ENCODE results near the gene NFIA. TPM values are rescaled to one million over a fixed set of nuclear protein-coding genes. Genes with fewer than 3 reads are reported as not detected.

NFIA gene
- total RNA-seq, 1 experiment from 2014 or later = 12.7 TPM

GRCh38 chr1:61270761-61271411 lies 188.5 kb downstream of the NFIA start:
- DNase-seq (no peak), ATAC-seq (no peak)
- Histone ChIP-seq H3K79me2 (ENCODE audit: low read length) (no peaks in the 10 kb centered on the region), H3K27ac (ENCODE audit: low read length) (no peak overlapping the region), H3F3A (ENCODE audit: low read length, unreplicated experiment) (no peaks in the 10 kb centered on the region), H3K9ac (ENCODE audit: low read length) (no peak overlapping the region), H2AFZ (ENCODE audit: low read length) (no peak overlapping the region), H3K9me2 (replicated peaks; ENCODE audit: low read length) (no peaks in the 10 kb centered on the region), H3K27me3 (ENCODE audit: low read length) (no peaks in the 10 kb centered on the region), H4K20me1 (ENCODE audit: low read length) (no peaks in the 10 kb centered on the region), H3K4me1 (ENCODE audit: insufficient read depth, low read length) (0 out of 2 replicates have a peak, but pooled peaks cover 3% of the 10 kb centered on the region), H3K36me3 (ENCODE audit: low read depth, low read length) (no peaks in the 10 kb centered on the region), H3K9me3 (ENCODE audit: low read length) (no peaks in the 10 kb centered on the region), H3K4me3 (ENCODE audit: low read length) (no peak overlapping the region), H3K4me2 (ENCODE audit: low read length) (no peak overlapping the region)
- no peak for TF ChIP-seq EZH2 (IDR thresholded peaks at IDR 0.05; ENCODE audit: low read length, unreplicated experiment)
- no peak for TF ChIP-seq EZH2phosphoT487 (IDR thresholded peaks at IDR 0.05; ENCODE audit: borderline replicate concordance, low read length)
- TF ChIP-seq CTCF (conservative IDR thresholded peaks at IDR 0.05; ENCODE audit: low read depth, low read length) = no peak
- POLR2A ChIA-PET (ENCODE audit: unreplicated experiment) = no interaction called here
- CTCF ChIA-PET = no interaction called here
- BruUV-seq (replicated peaks) = no TSS peak
- intact Hi-C loops (cut with micrococcal nuclease) = no loop called here

GRCh38 chr1:61271412-61271789 lies 189.0 kb downstream of the NFIA start:
- Histone ChIP-seq H3K27ac (ENCODE audit: low read length) (no peak overlapping the region), H2AFZ (ENCODE audit: low read length) (no peak overlapping the region), H4K20me1 (ENCODE audit: low read length) (no peaks in the 10 kb centered on the region), H3K27me3 (ENCODE audit: low read length) (no peaks in the 10 kb centered on the region), H3K36me3 (ENCODE audit: low read depth, low read length) (no peaks in the 10 kb centered on the region), H3K9me2 (replicated peaks; ENCODE audit: low read length) (no peaks in the 10 kb centered on the region), H3F3A (ENCODE audit: low read length, unreplicated experiment) (no peaks in the 10 kb centered on the region), H3K4me2 (ENCODE audit: low read length) (no peak overlapping the region), H3K9me3 (ENCODE audit: low read length) (no peaks in the 10 kb centered on the region), H3K79me2 (ENCODE audit: low read length) (no peaks in the 10 kb centered on the region), H3K4me3 (ENCODE audit: low read length) (no peak overlapping the region), H3K9ac (ENCODE audit: low read length) (no peak overlapping the region), H3K4me1 (ENCODE audit: insufficient read depth, low read length) (0 out of 2 replicates have a peak, but pooled peaks cover 3% of the 10 kb centered on the region)
- intact Hi-C loops (cut with micrococcal nuclease) = no loop called here
- no peak for ATAC-seq
- DNase-seq = no peak
- TF ChIP-seq EZH2phosphoT487 (IDR thresholded peaks at IDR 0.05; ENCODE audit: borderline replicate concordance, low read length) (no peak), EZH2 (IDR thresholded peaks at IDR 0.05; ENCODE audit: low read length, unreplicated experiment) (no peak), CTCF (conservative IDR thresholded peaks at IDR 0.05; ENCODE audit: low read depth, low read length) (no peak)
- BruUV-seq (replicated peaks) = no TSS peak
- ChIA-PET POLR2A (ENCODE audit: unreplicated experiment) (interaction anchor here (0.5 kb wide), 1 partner anchor 193 kb away, joined by 3 read pairs; no protein-coding TSS in a partner anchor), CTCF (no interaction called here)

GRCh38 chr1:61273167-61273705 lies 190.9 kb downstream of the NFIA start:
- H3K36me3 ChIP-seq (ENCODE audit: low read depth, low read length) = no peaks in the 10 kb centered on the region
- no TSS peak for BruUV-seq (replicated peaks)
- DNase-seq (no peak), ATAC-seq (no peak)
- intact Hi-C loops (cut with micrococcal nuclease) = no loop called here
- H3K4me3 ChIP-seq (ENCODE audit: low read length) = no peak overlapping the region
- H3K4me2 ChIP-seq (ENCODE audit: low read length) = no peak overlapping the region
- POLR2A ChIA-PET (ENCODE audit: unreplicated experiment) = no interaction called here
- H4K20me1 ChIP-seq (ENCODE audit: low read length) = no peaks in the 10 kb centered on the region
- no peak overlapping the region for H3K9ac ChIP-seq (ENCODE audit: low read length)
- H3K4me1 ChIP-seq (ENCODE audit: insufficient read depth, low read length) = no peaks in the 10 kb centered on the region
- CTCF ChIA-PET = no interaction called here
- no peaks in the 10 kb centered on the region for H3F3A ChIP-seq (ENCODE audit: low read length, unreplicated experiment)
- no peak overlapping the region for H2AFZ ChIP-seq (ENCODE audit: low read length)
- TF ChIP-seq EZH2phosphoT487 (IDR thresholded peaks at IDR 0.05; ENCODE audit: borderline replicate concordance, low read length) = no peak
- TF ChIP-seq EZH2 (IDR thresholded peaks at IDR 0.05; ENCODE audit: low read length, unreplicated experiment) = no peak
- no peak for TF ChIP-seq CTCF (conservative IDR thresholded peaks at IDR 0.05; ENCODE audit: low read depth, low read length)
- H3K9me2 ChIP-seq (replicated peaks; ENCODE audit: low read length) = no peaks in the 10 kb centered on the region
- H3K79me2 ChIP-seq (ENCODE audit: low read length) = no peaks in the 10 kb centered on the region
- no peak overlapping the region for H3K27ac ChIP-seq (ENCODE audit: low read length)
- H3K9me3 ChIP-seq (ENCODE audit: low read length) = no peaks in the 10 kb centered on the region
- H3K27me3 ChIP-seq (ENCODE audit: low read length) = no peaks in the 10 kb centered on the region

Data from PC-3 (cell line).